Umbilical cord (tissue), 2 donors: ENCODE data around the gene CRYAB. TPM values are rescaled to one million over a fixed set of nuclear protein-coding genes. Genes with fewer than 3 reads are reported as not detected.
"Not testable (repeated sequence)": the region's sequence is repeated elsewhere in the genome, so short reads cannot be mapped to it uniquely, and the experiment has no call there.

ENCODE experiments used
- DNase-seq: peaks from one replicate; pipeline ENCODE4 v3.0.0-alpha.2; 2015; ENCODE audit warnings: low spot score
- total RNA-seq: library from RNA; depleted of rRNA; stranded (reverse); fragments of >200 nt; gene quantifications from one replicate; pipeline ENCODE4 v1.2.3, GENCODE V29; 2014; ENCODE audit warnings: low replicate concordance; ENCODE audit not compliant: insufficient read depth

CRYAB gene
- total RNA-seq, 1 donor from 2014 or later = 55.6 TPM

- peak; percentile 37 for DNase-seq
These were observed 22.3 kb upstream of the CRYAB start for GRCh38 chr11:111933872-111934271.

- not testable (repeated sequence) for DNase-seq
These were observed 21.6 kb upstream of the CRYAB start for GRCh38 chr11:111933176-111933575.

- no peak for DNase-seq
These were observed 21.0 kb upstream of the CRYAB start for GRCh38 chr11:111932611-111932950.

- no peak for DNase-seq
These were observed 18.9 kb upstream of the CRYAB start for GRCh38 chr11:111930472-111930871.

- DNase-seq = peak; percentile 98
These were observed 15.2 kb upstream of the CRYAB start for GRCh38 chr11:111926505-111927391.

GRCh38 chr11:111925953-111926352 lies 14.4 kb upstream of the CRYAB start:
- no peak for DNase-seq

GRCh38 chr11:111923951-111924350 lies 12.4 kb upstream of the CRYAB start:
- no peak for DNase-seq

GRCh38 chr11:111923351-111923788 lies 11.8 kb upstream of the CRYAB start:
- DNase-seq = peak; percentile 56

- DNase-seq = peak; percentile 90
These were observed 11.2 kb upstream of the CRYAB start for GRCh38 chr11:111922803-111923202.

- no peak for DNase-seq
These were observed 10.1 kb upstream of the CRYAB start for GRCh38 chr11:111921541-111922230.

GRCh38 chr11:111920908-111921307 lies 9.3 kb upstream of the CRYAB start:
- DNase-seq = no peak

GRCh38 chr11:111918390-111919256 lies 7.1 kb upstream of the CRYAB start, which contains the start of gene C11orf52:
TSS of gene C11orf52 (plus strand) at chr11:111918913. CDS start at chr11:111918973, 60 bp downstream.
- peak; percentile 75 for DNase-seq

GRCh38 chr11:111917788-111918187 lies 6.2 kb upstream of the CRYAB start:
- no peak for DNase-seq

- no peak for DNase-seq
These were observed 5.7 kb upstream of the CRYAB start for GRCh38 chr11:111917312-111917711.

- no peak for DNase-seq
These were observed 5.2 kb upstream of the CRYAB start for GRCh38 chr11:111916768-111917167.

- DNase-seq = peak; percentile 76
These were observed 2.4 kb upstream of the CRYAB start for GRCh38 chr11:111913997-111914396.

- peak; percentile 66 for DNase-seq
These were observed 1.7 kb upstream of the CRYAB start for GRCh38 chr11:111913031-111913861.

- DNase-seq = peak; percentile 47
These were observed 965 bp upstream of the CRYAB start, which contains the start of gene HSPB2 for GRCh38 chr11:111912535-111912934. TSS of gene HSPB2 (plus strand) at chr11:111912734. CDS start at chr11:111912830, 96 bp downstream.

- DNase-seq = no peak
These were observed 651 bp downstream of the CRYAB start for GRCh38 chr11:111910676-111911562.

- DNase-seq = no peak
These were observed 2.2 kb downstream of the CRYAB start for GRCh38 chr11:111909378-111909777.
